HG02610 (cell line): ENCODE results near the gene ACY1.
A peak's percentile ranks its signal among the peaks of the same experiment; 100 is the strongest.
"Not testable (repeated sequence)": the region's sequence is repeated elsewhere in the genome, so short reads cannot be mapped to it uniquely, and the experiment has no call there.

Experiments
- ATAC-seq: cut with Tn5 transposase; IDR thresholded peaks from one replicate; pipeline ENCODE4 v1.9.1; 2021; ENCODE audit warnings: mild to moderate bottlenecking, moderate library complexity; ENCODE audit not compliant: unreplicated experiment

Gene ACY1

GRCh38 chr3:51982352-51982837 lies 940 bp upstream of the ACY1 start:
- peak; percentile 31 for ATAC-seq

- ATAC-seq, result no peak
Measured at GRCh38 chr3:51983578-51984268, 388 bp downstream of the ACY1 start.

- no peak for ATAC-seq
Measured at GRCh38 chr3:51984269-51984647, 923 bp downstream of the ACY1 start.

- no peak for ATAC-seq
Measured at GRCh38 chr3:51985063-51985462, 1.7 kb downstream of the ACY1 start.

- no peak for ATAC-seq
Measured at GRCh38 chr3:51986010-51986947, 2.9 kb downstream of the ACY1 start.

- no peak for ATAC-seq
Measured at GRCh38 chr3:51987568-51987967, 4.2 kb downstream of the ACY1 start.

- ATAC-seq, result no peak
Measured at GRCh38 chr3:51988286-51989146, 5.2 kb downstream of the ACY1 start.

GRCh38 chr3:51990501-51990971 lies 7.2 kb downstream of the ACY1 start:
- ATAC-seq, result not testable (repeated sequence)

- ATAC-seq, result no peak
Measured at GRCh38 chr3:51992017-51992682, 8.8 kb downstream of the ACY1 start.

GRCh38 chr3:51993657-51994056 lies 10.3 kb downstream of the ACY1 start:
- ATAC-seq, result not testable (repeated sequence)

- ATAC-seq, result no peak
Measured at GRCh38 chr3:51994530-51994929, 11.2 kb downstream of the ACY1 start.

- peak; percentile 84 for ATAC-seq
Measured at GRCh38 chr3:51995346-51996163, 12.2 kb downstream of the ACY1 start, which contains the start of gene RPL29. TSS of gene RPL29 (minus strand) at chr3:51995895. CDS start at chr3:51995461, 434 bp downstream.

- no peak for ATAC-seq
Measured at GRCh38 chr3:51997172-51997571, 13.8 kb downstream of the ACY1 start.

GRCh38 chr3:51997935-51998596 lies 14.7 kb downstream of the ACY1 start:
- no peak for ATAC-seq

GRCh38 chr3:51998774-51999173 lies 15.4 kb downstream of the ACY1 start:
- ATAC-seq, result no peak

GRCh38 chr3:51999846-52000245 lies 16.5 kb downstream of the ACY1 start:
- no peak for ATAC-seq

- peak; percentile 67 for ATAC-seq
Measured at GRCh38 chr3:52001443-52001974, 18.2 kb downstream of the ACY1 start.

GRCh38 chr3:52002748-52003147 lies 19.4 kb downstream of the ACY1 start:
- ATAC-seq, result no peak
